Liver (tissue), 9 donors: ENCODE results near the gene RNF187. TPM values are rescaled to one million over a fixed set of nuclear protein-coding genes. Genes with fewer than 3 reads are reported as not detected.

Experiments
- DNase-seq: peaks from one replicate; pipeline ENCODE4 v3.0.0-alpha.2; 2017; ENCODE audit warnings: low spot score
- H3K27ac ChIP-seq, 2 donors: one replicate each; pipeline ENCODE4 v1.7.0; 2013; ENCODE audit warnings: inconsistent platforms in 2 of 2, low read length in 2 of 2, control low read depth in 1 of 2, low read depth in 1 of 2, mild to moderate bottlenecking in 1 of 2
- H3K27me3 ChIP-seq, 4 donors: one replicate each; pipeline versions ENCODE4 v1.6.1 to v1.7.0; 2013; ENCODE audit warnings: low read length in 3 of 4, inconsistent platforms in 1 of 4, mild to moderate bottlenecking in 1 of 4, moderate library complexity in 1 of 4; ENCODE audit not compliant: control insufficient read depth in 4 of 4, insufficient read depth in 4 of 4
- H3K36me3 ChIP-seq, 4 donors: one replicate each; pipeline versions ENCODE4 v1.6.1 to v1.7.0; 2013; ENCODE audit warnings: low read length in 3 of 4, mild to moderate bottlenecking in 3 of 4, low read depth in 1 of 4, moderate library complexity in 1 of 4; ENCODE audit not compliant: control insufficient read depth in 4 of 4, insufficient read depth in 3 of 4
- H3K4me1 ChIP-seq, 4 donors: one replicate each; pipeline versions ENCODE4 v1.6.1 to v1.7.0; 2013; ENCODE audit warnings: low read length in 3 of 4, mild to moderate bottlenecking in 3 of 4, moderate library complexity in 1 of 4; ENCODE audit not compliant: control insufficient read depth in 4 of 4, insufficient read depth in 4 of 4
- H3K4me3 ChIP-seq, 3 donors: one replicate each; pipeline versions ENCODE4 v1.6.1 to v1.7.0; 2013; ENCODE audit warnings: low read length in 3 of 3, control low read depth in 1 of 3, low read depth in 1 of 3, mild to moderate bottlenecking in 1 of 3
- H3K9ac ChIP-seq, 2 donors: one replicate each; pipeline ENCODE4 v1.7.0; 2013; ENCODE audit warnings: low read length in 2 of 2, mild to moderate bottlenecking in 2 of 2, moderate library complexity in 2 of 2, control low read depth in 1 of 2, low read depth in 1 of 2
- H3K9me3 ChIP-seq, 4 donors: one replicate each; pipeline versions ENCODE4 v1.6.1 to v1.7.0; 2013; ENCODE audit warnings: low read length in 3 of 4; ENCODE audit not compliant: control insufficient read depth in 4 of 4
- EGR1 ChIP-seq, 2 donors: IDR thresholded peaks; 2 replicates each; pipeline ENCODE4 v1.6.1; 2016 to 2018; ENCODE audit warnings: antibody characterized with exemption in 2 of 2, low read depth in 2 of 2
- FOXA1 ChIP-seq: IDR thresholded peaks from 2 replicates; pipeline ENCODE4 v1.6.1; 2016; ENCODE audit warnings: antibody characterized with exemption
- FOXA2 ChIP-seq: IDR thresholded peaks from 2 replicates; pipeline ENCODE4 v1.6.1; 2016; ENCODE audit warnings: antibody characterized with exemption
- GABPA ChIP-seq, 2 donors: IDR thresholded peaks in 1 of 2; conservative IDR thresholded peaks in 1 of 2; 2 replicates each; pipeline ENCODE4 v1.6.1; 2016; ENCODE audit warnings: antibody characterized with exemption in 2 of 2, mild to moderate bottlenecking in 1 of 2, moderate library complexity in 1 of 2
- HNF4G ChIP-seq: IDR thresholded peaks from 2 replicates; pipeline ENCODE4 v1.6.1; 2016; ENCODE audit warnings: antibody characterized with exemption
- JUND ChIP-seq, 2 donors: IDR thresholded peaks; 2 replicates each; pipeline ENCODE4 v1.6.1; 2016; ENCODE audit warnings: antibody characterized with exemption in 2 of 2
- MAX ChIP-seq: IDR thresholded peaks from 2 replicates; pipeline ENCODE4 v1.6.1; 2016; ENCODE audit warnings: antibody characterized with exemption
- NR2F2 ChIP-seq: IDR thresholded peaks from 2 replicates; pipeline ENCODE4 v1.6.1; 2016; ENCODE audit warnings: antibody characterized with exemption
- RAD21 ChIP-seq, 2 donors: IDR thresholded peaks; 2 replicates each; pipeline ENCODE4 v1.6.1; 2016; ENCODE audit warnings: antibody characterized with exemption in 2 of 2, mild to moderate bottlenecking in 2 of 2
- RXRA ChIP-seq, 2 donors: IDR thresholded peaks; 2 replicates each; pipeline ENCODE4 v1.6.1; 2017 to 2018; ENCODE audit warnings: antibody characterized with exemption in 2 of 2, mild to moderate bottlenecking in 1 of 2
- YY1 ChIP-seq: IDR thresholded peaks from 2 replicates; pipeline ENCODE4 v1.6.1; 2016; ENCODE audit warnings: antibody characterized with exemption, mild to moderate bottlenecking
- ZBTB33 ChIP-seq: IDR thresholded peaks from 2 replicates; pipeline ENCODE4 v1.6.1; 2016; ENCODE audit warnings: antibody characterized with exemption
- WGBS: extraction: QIAGEN DNeasy Blood & Tissue Kit; methylation state at CpG from one replicate; pipeline ENCODE4 v1.1.7; 2013; 5-methylcytosine and 5-hydroxymethylcytosine counted together
- polyA plus RNA-seq, 2 donors: library from polyadenylated mRNA; stranded (reverse) in 1 of 2; unstranded in 1 of 2; fragments of 200-250 nt in 1 of 2; fragments of >200 nt in 1 of 2; fragmentation: Nextera tagmentation in 1 of 2; extraction: Ambion mirVana in 1 of 2; gene quantifications; one replicate each; pipeline versions ENCODE4 v1.2.1 to v1.2.3, GENCODE V29; 2013 to 2015
- total RNA-seq, 2 donors: library from RNA; depleted of rRNA; stranded (reverse); fragments of >200 nt; gene quantifications; one replicate each; pipeline ENCODE4 v1.2.3, GENCODE V29; 2014
- TF ChIP-seq, protein P1 (sequence below): IDR thresholded peaks from 2 replicates; pipeline ENCODE4 v1.6.1; 2016; ENCODE audit warnings: antibody characterized with exemption
- TF ChIP-seq, protein P2 (sequence below): IDR thresholded peaks from 2 replicates; pipeline ENCODE4 v1.6.1; 2016; ENCODE audit warnings: antibody characterized with exemption, mild to moderate bottlenecking
- donor health status: healthy.
- donor health status: healthy.
- donor health status: healthy.
- donor health status: healthy.
- donor health status: healthy.

Gene RNF187
- total and polyA plus RNA-seq, 4 donors: 18.7 to 32.0 (median 23.5) TPM

GRCh38 chr1:228510101-228510802 lies 23.1 kb downstream of the RNF187 start (continued):
- TF ChIP-seq MAX (no peak), NR2F2 (no peak), HNF4G (no peak), EGR1 (IDR thresholded peaks at IDR 0.05; ENCODE audit: low read depth in 2 of 2) (no peak), GABPA (IDR thresholded peaks at IDR 0.05 in 1 of 2, conservative IDR thresholded peaks at IDR 0.05 in 1 of 2) (no peak)

GRCh38 chr1:228510803-228511413 lies 23.7 kb downstream of the RNF187 start:
- Histone ChIP-seq H3K36me3 (no peaks in the 10 kb centered on the region), H3K27ac (no peak overlapping the region), H3K9ac (no peak overlapping the region), H3K4me1 (no peaks in the 10 kb centered on the region), H3K4me3 (no peak overlapping the region), H3K9me3 (no peaks in the 10 kb centered on the region), H3K27me3 (peaks cover 0 to 4% (median 0%) of the 10 kb centered on the region in 4 donors)
- DNase-seq: no peak
- TF ChIP-seq MAX: no peak
- TF ChIP-seq, protein P1, sequence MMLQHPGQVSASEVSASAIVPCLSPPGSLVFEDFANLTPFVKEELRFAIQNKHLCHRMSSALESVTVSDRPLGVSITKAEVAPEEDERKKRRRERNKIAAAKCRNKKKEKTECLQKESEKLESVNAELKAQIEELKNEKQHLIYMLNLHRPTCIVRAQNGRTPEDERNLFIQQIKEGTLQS: no peak
- TF ChIP-seq EGR1 (IDR thresholded peaks at IDR 0.05; ENCODE audit: low read depth in 2 of 2): no peak
- no peak for TF ChIP-seq ZBTB33
- no peak for TF ChIP-seq NR2F2
- no peak for TF ChIP-seq FOXA1
- no peak for TF ChIP-seq YY1
- TF ChIP-seq GABPA (IDR thresholded peaks at IDR 0.05 in 1 of 2, conservative IDR thresholded peaks at IDR 0.05 in 1 of 2): no peak
- no peak for TF ChIP-seq JUND (IDR thresholded peaks at IDR 0.05)
- TF ChIP-seq RAD21 (IDR thresholded peaks at IDR 0.05): no peak
- no peak for TF ChIP-seq RXRA (IDR thresholded peaks at IDR 0.05)
- TF ChIP-seq, protein P2, sequence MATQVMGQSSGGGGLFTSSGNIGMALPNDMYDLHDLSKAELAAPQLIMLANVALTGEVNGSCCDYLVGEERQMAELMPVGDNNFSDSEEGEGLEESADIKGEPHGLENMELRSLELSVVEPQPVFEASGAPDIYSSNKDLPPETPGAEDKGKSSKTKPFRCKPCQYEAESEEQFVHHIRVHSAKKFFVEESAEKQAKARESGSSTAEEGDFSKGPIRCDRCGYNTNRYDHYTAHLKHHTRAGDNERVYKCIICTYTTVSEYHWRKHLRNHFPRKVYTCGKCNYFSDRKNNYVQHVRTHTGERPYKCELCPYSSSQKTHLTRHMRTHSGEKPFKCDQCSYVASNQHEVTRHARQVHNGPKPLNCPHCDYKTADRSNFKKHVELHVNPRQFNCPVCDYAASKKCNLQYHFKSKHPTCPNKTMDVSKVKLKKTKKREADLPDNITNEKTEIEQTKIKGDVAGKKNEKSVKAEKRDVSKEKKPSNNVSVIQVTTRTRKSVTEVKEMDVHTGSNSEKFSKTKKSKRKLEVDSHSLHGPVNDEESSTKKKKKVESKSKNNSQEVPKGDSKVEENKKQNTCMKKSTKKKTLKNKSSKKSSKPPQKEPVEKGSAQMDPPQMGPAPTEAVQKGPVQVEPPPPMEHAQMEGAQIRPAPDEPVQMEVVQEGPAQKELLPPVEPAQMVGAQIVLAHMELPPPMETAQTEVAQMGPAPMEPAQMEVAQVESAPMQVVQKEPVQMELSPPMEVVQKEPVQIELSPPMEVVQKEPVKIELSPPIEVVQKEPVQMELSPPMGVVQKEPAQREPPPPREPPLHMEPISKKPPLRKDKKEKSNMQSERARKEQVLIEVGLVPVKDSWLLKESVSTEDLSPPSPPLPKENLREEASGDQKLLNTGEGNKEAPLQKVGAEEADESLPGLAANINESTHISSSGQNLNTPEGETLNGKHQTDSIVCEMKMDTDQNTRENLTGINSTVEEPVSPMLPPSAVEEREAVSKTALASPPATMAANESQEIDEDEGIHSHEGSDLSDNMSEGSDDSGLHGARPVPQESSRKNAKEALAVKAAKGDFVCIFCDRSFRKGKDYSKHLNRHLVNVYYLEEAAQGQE: no peak
- TF ChIP-seq FOXA2: no peak
- 80% methylated on average over 3 of the region's 3 CpGs for WGBS
